ENCODE data around the gene GATB. TPM values are rescaled to one million over a fixed set of nuclear protein-coding genes. Genes with fewer than 3 reads are reported as not detected.

The GATB gene
- total and polyA plus RNA-seq, 10 of the 15 experiments (the other 5 are each of a cell fraction or from before 2014, with no cell fraction given): 20.5 to 37.3 (median 30.5) TPM

DNA sequence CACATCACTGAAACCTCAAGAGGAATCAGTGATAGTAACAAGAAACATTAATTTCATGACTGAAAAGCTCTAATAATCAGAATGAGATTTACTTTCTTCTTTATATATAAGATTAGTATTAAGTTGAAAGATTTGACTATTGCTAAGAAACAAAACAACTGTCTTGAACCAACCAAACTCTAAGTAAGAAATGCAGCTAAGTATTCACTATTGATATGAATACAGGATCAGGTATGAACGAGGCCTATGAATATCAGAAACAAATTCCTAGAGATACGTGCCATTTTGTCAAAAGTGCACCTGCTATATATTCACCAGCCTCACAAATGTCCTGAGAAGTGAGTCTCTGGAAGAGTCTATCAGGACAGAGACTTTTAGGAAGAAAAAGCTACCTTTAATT lies 32.1 kb downstream of the GATB start (continued):
- TF ChIP-seq CEBPZ (IDR thresholded peaks at IDR 0.05; ENCODE audit: low read depth, low read length): no peak
- TF ChIP-seq SIN3A (IDR thresholded peaks at IDR 0.05; ENCODE audit: low read depth, low read length): no peak
- TF ChIP-seq IKZF2 (IDR thresholded peaks at IDR 0.05): no peak

DNA sequence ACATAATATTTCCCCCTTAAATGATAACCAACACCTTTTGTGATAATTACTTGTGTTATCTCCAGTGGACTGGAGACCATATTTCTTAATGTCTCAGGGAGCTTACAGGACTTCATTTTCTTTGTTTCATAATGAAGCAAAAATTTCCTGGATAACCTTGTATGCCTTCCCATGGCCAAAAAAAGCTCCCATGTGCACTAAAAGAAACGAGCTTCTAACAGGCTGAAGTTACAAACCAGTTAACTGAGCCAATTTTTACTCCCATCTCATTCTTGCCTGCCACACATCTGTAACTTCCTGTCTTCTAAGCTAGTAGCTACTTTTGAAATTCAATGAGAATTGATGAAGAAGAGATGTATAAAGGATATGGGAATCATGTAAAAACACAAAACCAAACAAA lies 32.8 kb downstream of the GATB start:
- Histone ChIP-seq H3K9ac (ENCODE audit: control insufficient read depth, insufficient read depth, low read length) (no peak overlapping the region), H3K4me1 (ENCODE audit: control insufficient read depth, insufficient read depth, low read length) (no peaks in the 10 kb centered on the region), H3K79me2 (ENCODE audit: control insufficient read depth, insufficient read depth, low read length) (no peaks in the 10 kb centered on the region), H3K9me3 (replicated peaks; ENCODE audit: control insufficient read depth, insufficient read depth, low read length) (no peaks in the 10 kb centered on the region), H3K4me3 (no peak overlapping the region), H2AFZ (ENCODE audit: control insufficient read depth, low read depth, low read length) (no peak overlapping the region), H4K20me1 (ENCODE audit: control insufficient read depth, insufficient read depth) (no peaks in the 10 kb centered on the region), H3K27ac (ENCODE audit: control insufficient read depth, insufficient read depth) (no peak overlapping the region), H3K27me3 (replicated peaks in 1 of 2; ENCODE audit: control insufficient read depth in 2 of 2, insufficient read depth in 2 of 2, low read length in 1 of 2) (no peaks in the 10 kb centered on the region), H3K4me2 (ENCODE audit: control insufficient read depth, insufficient read depth) (no peak overlapping the region), H3K36me3 (ENCODE audit: control insufficient read depth in 2 of 2, insufficient read depth in 2 of 2, low read length in 1 of 2) (no peaks in the 10 kb centered on the region; a peak in 1 of 4 replicates)
- ATAC-seq (no peak), FAIRE-seq (no peak), DNase-seq (ENCODE audit: low read depth, low spot score) (no peak)
- BruUV-seq (replicated peaks): no TSS peak
- ChIA-PET POLR2A (no interaction called here), CTCF (interaction anchor here (1.0 kb wide), 2 partner anchors 11 to 74 kb away, joined by 3 read pairs; no protein-coding TSS in a partner anchor), RAD21 (ENCODE audit: unreplicated experiment) (no interaction called here), SMC1A (ENCODE audit: uncharacterized antibody, unreplicated experiment) (interaction anchor here (1.0 to 1.5 kb wide), 3 partner anchors 10 to 29 kb away, joined by 3 to 5 read pairs (median 3); no protein-coding TSS in a partner anchor)
- WGBS (ENCODE audit: insufficient coverage, insufficient replicate concordance, low lambda C conversion rate, missing lambda C conversion rate): 75% methylated on average over 1 of the region's 1 CpG
- in situ Hi-C loops (cut with MboI): no loop called here
- intact Hi-C loops (cut with micrococcal nuclease; ENCODE audit: unreplicated experiment): no loop called here
- TF ChIP-seq, protein P1, sequence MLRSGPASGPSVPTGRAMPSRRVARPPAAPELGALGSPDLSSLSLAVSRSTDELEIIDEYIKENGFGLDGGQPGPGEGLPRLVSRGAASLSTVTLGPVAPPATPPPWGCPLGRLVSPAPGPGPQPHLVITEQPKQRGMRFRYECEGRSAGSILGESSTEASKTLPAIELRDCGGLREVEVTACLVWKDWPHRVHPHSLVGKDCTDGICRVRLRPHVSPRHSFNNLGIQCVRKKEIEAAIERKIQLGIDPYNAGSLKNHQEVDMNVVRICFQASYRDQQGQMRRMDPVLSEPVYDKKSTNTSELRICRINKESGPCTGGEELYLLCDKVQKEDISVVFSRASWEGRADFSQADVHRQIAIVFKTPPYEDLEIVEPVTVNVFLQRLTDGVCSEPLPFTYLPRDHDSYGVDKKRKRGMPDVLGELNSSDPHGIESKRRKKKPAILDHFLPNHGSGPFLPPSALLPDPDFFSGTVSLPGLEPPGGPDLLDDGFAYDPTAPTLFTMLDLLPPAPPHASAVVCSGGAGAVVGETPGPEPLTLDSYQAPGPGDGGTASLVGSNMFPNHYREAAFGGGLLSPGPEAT (IDR thresholded peaks at IDR 0.05; ENCODE audit: low read depth): no peak
- no peak for TF ChIP-seq MTA3 (IDR thresholded peaks at IDR 0.05; ENCODE audit: borderline replicate concordance, low read length)
- TF ChIP-seq IRF4 (IDR thresholded peaks at IDR 0.05; ENCODE audit: low read depth, low read length): no peak
- no peak for TF ChIP-seq TCF12 (IDR thresholded peaks at IDR 0.05; ENCODE audit: low read depth, low read length)
- no peak for TF ChIP-seq DPF2 (IDR thresholded peaks at IDR 0.05)
- TF ChIP-seq ESRRA (IDR thresholded peaks at IDR 0.05; ENCODE audit: low read length): no peak
- no peak for TF ChIP-seq CUX1 (IDR thresholded peaks at IDR 0.05; ENCODE audit: insufficient replicate concordance, low read depth, low read length)
- TF ChIP-seq SUPT20H (IDR thresholded peaks at IDR 0.05; ENCODE audit: borderline replicate concordance, control insufficient read depth, low read depth, low read length): no peak

Data from GM12878 (cell line).